HUDEP-2 (cell line): ENCODE results near the gene NUDT14.
A peak's percentile ranks its signal among the peaks of the same experiment; 100 is the strongest.

Experiments used
- DNase-seq, 76 experiments: peaks; one replicate each; lab custom pipeline; 2025; ENCODE audit not compliant: unreplicated experiment in 76 of 76; lab: John Stamatoyannopoulos, UW

Gene NUDT14

GRCh38 chr14:105178069-105178867, 2.8 kb downstream of the NUDT14 start:
- no peak for DNase-seq

GRCh38 chr14:105177082-105177481, 4.0 kb downstream of the NUDT14 start:
- no peak for DNase-seq

- no peak for DNase-seq
Observed at GRCh38 chr14:105176513-105176912, 4.6 kb downstream of the NUDT14 start.

- no peak for DNase-seq
Observed at GRCh38 chr14:105173901-105174894, 6.9 kb downstream of the NUDT14 start.

- no peak for DNase-seq
Observed at GRCh38 chr14:105173145-105173544, 8.0 kb downstream of the NUDT14 start.

GRCh38 chr14:105172476-105172875, 8.6 kb downstream of the NUDT14 start:
- no peak for DNase-seq

GRCh38 chr14:105171004-105171673, 10.0 kb downstream of the NUDT14 start:
- DNase-seq = no peak

GRCh38 chr14:105169776-105170655, 11.1 kb downstream of the NUDT14 start:
- no peak for DNase-seq

GRCh38 chr14:105168979-105169507, 12.1 kb downstream of the NUDT14 start:
- DNase-seq = peak in 31 of 76 experiments; percentile 2 to 67 (median 38)

GRCh38 chr14:105168496-105168978, 12.6 kb downstream of the NUDT14 start, which contains the start of gene JAG2:
Gene JAG2 (minus strand): TSS chr14:105168776. CDS start chr14:105168420, 356 bp downstream.
- DNase-seq = peak in 55 of 76 experiments; percentile 7 to 70 (median 47)

- DNase-seq = peak in 1 of 76 experiments; percentile 11
Observed at GRCh38 chr14:105168093-105168420, 13.1 kb downstream of the NUDT14 start.

GRCh38 chr14:105167303-105168092, 13.6 kb downstream of the NUDT14 start:
- peak in 27 of 76 experiments; percentile 2 to 66 (median 29) for DNase-seq

GRCh38 chr14:105166571-105167302, 14.4 kb downstream of the NUDT14 start:
- DNase-seq = no peak

- no peak for DNase-seq
Observed at GRCh38 chr14:105165761-105166485, 15.2 kb downstream of the NUDT14 start.

GRCh38 chr14:105165134-105165704, 15.9 kb downstream of the NUDT14 start:
- DNase-seq = peak in 13 of 76 experiments; percentile 3 to 42 (median 21)

GRCh38 chr14:105163040-105163742, 17.9 kb downstream of the NUDT14 start:
- DNase-seq = no peak
